ENCODE measurements around the gene WWC2. TPM values are rescaled to one million over a fixed set of nuclear protein-coding genes. Genes with fewer than 3 reads are reported as not detected.

Gene WWC2
- total RNA-seq, 4 donors from 2014 or later = 11.2 to 14.7 (median 12.4) TPM

DNA sequence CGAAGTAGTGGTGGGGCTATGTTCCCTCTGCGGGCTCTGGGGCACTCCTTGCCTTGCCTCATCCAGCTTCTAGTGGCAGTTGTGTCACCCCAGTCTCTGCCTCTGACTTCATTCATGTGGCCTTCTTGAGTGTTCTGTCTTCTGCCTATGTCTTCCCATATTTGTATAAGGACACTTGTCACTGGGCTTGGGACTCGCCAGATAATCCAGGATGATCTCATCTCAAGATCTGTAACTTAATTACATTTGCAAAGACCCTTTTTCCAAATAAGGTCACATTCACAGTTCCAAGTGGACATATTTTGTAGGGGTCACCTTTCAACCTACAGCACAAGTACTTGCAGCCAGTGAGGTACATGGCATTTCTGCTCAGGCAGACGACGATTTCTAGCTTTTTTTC is 253.5 kb downstream of the WWC2 start:
- H3K4me3 ChIP-seq (ENCODE audit: low read depth, poor library complexity, severe bottlenecking) = no peak overlapping the region
- 93 to 95% methylated on average over 5 of the region's 5 CpGs for WGBS, 2 donors
- TF ChIP-seq, protein P1, sequence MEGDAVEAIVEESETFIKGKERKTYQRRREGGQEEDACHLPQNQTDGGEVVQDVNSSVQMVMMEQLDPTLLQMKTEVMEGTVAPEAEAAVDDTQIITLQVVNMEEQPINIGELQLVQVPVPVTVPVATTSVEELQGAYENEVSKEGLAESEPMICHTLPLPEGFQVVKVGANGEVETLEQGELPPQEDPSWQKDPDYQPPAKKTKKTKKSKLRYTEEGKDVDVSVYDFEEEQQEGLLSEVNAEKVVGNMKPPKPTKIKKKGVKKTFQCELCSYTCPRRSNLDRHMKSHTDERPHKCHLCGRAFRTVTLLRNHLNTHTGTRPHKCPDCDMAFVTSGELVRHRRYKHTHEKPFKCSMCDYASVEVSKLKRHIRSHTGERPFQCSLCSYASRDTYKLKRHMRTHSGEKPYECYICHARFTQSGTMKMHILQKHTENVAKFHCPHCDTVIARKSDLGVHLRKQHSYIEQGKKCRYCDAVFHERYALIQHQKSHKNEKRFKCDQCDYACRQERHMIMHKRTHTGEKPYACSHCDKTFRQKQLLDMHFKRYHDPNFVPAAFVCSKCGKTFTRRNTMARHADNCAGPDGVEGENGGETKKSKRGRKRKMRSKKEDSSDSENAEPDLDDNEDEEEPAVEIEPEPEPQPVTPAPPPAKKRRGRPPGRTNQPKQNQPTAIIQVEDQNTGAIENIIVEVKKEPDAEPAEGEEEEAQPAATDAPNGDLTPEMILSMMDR (IDR thresholded peaks at IDR 0.05) = no peak
- no peak for TF ChIP-seq POLR2A (IDR thresholded peaks at IDR 0.05)
- intact Hi-C loops (cut with DNase I; ENCODE audit: low total_unique reads) = no loop called here
- peak in 1 of 2 donors; percentile 28 for DNase-seq (ENCODE audit: low spot score in 2 of 2)

DNA sequence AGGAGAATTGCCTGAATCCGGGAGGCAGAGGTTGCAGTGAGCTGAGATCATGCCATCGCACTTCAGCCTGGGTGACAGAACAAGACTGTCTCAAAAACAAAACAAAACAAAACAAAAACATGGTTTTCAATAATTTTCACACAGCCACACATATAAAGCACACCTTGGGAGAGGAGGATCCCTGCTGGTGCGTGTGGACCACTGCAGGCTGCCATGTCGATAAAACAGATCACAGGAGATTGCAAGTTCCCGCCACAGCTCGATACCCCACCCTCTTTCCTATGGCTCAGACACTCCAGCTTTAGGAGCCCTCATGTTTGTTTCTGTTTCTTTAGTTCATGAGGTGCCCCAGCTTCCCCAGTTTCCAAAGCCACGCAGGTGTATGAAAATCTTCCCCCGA is 254.5 kb downstream of the WWC2 start:
- TF ChIP-seq, protein P1 (IDR thresholded peaks at IDR 0.05) = no peak
- no peak for TF ChIP-seq POLR2A (IDR thresholded peaks at IDR 0.05)
- intact Hi-C loops (cut with DNase I; ENCODE audit: low total_unique reads) = no loop called here
- H3K4me3 ChIP-seq (ENCODE audit: low read depth, poor library complexity, severe bottlenecking) = no peak overlapping the region
- WGBS, 2 donors = 55 to 58% methylated on average over 8 of the region's 8 CpGs
- DNase-seq (ENCODE audit: low spot score in 2 of 2) = no peak

DNA sequence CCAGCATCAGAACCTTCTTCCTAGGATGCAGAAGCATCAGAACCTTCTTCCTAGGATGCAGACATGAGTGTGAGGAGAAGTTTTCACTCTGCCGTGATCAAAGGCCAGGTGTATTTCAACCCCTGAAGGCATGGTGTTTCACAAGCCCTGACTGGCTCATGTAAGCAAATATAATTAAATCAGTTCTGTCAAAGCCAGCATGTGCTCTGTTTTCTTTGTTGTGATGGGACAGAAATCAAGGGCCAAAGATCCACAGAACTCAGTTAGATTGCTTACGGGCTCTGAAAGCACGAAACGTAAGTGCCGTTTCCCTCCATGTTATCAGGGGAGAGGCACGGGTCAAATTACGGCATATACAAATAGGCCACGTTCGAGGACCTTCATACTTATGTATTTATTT is 255.2 kb downstream of the WWC2 start:
- intact Hi-C loops (cut with DNase I; ENCODE audit: low total_unique reads) = no loop called here
- no peak overlapping the region for H3K4me3 ChIP-seq (ENCODE audit: low read depth, poor library complexity, severe bottlenecking)
- DNase-seq (ENCODE audit: low spot score in 2 of 2) = no peak
- TF ChIP-seq, protein P1 (IDR thresholded peaks at IDR 0.05) = no peak
- no peak for TF ChIP-seq POLR2A (IDR thresholded peaks at IDR 0.05)
- 43 to 57% methylated on average over 9 of the region's 9 CpGs for WGBS, 2 donors

DNA sequence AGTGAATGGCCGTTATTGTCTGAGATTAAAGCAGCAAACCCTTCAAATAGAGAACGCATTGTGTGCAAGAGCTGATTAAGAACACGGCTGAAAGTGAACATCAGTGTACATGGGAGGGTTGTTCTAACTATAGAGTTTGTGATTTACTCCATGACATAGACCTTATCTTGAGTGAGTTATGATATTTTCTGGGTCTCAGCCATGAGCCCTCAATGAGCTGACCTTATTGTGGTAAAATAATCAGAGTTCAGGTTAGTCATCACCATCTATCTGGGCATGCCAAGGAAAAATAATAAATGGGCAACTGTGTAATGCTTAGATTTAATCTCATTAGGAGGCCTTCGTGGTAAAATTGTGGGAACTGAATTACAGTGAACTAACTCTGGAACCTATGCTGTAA is 256.3 kb downstream of the WWC2 start:
- WGBS, 2 donors = 40 to 42% methylated on average over 4 of the region's 4 CpGs
- no peak overlapping the region for H3K4me3 ChIP-seq (ENCODE audit: low read depth, poor library complexity, severe bottlenecking)
- TF ChIP-seq POLR2A (IDR thresholded peaks at IDR 0.05) = no peak
- intact Hi-C loops (cut with DNase I; ENCODE audit: low total_unique reads) = no loop called here
- no peak for DNase-seq (ENCODE audit: low spot score in 2 of 2)

DNA sequence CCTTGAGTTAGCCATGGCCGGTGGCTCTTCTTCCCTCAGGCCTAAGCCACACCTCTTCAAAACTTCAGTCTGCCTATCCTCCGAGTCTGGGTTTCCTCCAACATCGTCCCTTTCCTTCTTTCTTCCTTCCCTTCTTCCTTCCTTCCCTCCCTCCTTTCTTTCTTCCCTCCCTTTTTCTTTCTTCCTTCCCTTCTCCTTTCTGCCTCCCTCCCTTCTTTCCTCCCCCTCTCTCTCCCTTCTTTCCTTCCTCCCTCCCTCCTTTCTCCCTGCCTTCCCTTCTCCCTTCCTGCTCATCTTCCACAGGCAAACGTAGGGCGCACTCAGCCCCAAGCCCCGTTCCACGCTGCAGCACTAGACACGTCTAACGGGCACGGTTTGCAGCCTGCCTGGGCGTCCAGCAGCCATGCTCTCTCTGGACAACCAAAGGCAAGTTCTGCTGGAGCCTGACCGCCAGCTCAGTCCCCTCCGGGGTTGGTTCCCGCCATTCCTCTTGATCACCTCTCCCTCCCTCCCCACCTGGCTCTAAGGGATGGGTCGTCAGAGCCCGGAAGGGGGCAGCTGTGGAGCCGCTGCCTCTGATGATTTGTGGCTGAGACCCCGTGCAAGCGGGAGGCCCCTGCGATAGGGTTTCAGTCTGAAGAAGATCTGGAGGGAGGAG is 257.2 kb downstream of the WWC2 start:
- TF ChIP-seq POLR2A (IDR thresholded peaks at IDR 0.05) = no peak
- TF ChIP-seq, protein P1 (IDR thresholded peaks at IDR 0.05) = no peak
- WGBS, 2 donors = 76 to 81% methylated on average over 20 of the region's 20 CpGs
- no peak overlapping the region for H3K4me3 ChIP-seq (ENCODE audit: low read depth, poor library complexity, severe bottlenecking)
- intact Hi-C loops (cut with DNase I; ENCODE audit: low total_unique reads) = no loop called here
- DNase-seq (ENCODE audit: low spot score in 2 of 2) = peak in 1 of 2 donors; percentile 77

DNA sequence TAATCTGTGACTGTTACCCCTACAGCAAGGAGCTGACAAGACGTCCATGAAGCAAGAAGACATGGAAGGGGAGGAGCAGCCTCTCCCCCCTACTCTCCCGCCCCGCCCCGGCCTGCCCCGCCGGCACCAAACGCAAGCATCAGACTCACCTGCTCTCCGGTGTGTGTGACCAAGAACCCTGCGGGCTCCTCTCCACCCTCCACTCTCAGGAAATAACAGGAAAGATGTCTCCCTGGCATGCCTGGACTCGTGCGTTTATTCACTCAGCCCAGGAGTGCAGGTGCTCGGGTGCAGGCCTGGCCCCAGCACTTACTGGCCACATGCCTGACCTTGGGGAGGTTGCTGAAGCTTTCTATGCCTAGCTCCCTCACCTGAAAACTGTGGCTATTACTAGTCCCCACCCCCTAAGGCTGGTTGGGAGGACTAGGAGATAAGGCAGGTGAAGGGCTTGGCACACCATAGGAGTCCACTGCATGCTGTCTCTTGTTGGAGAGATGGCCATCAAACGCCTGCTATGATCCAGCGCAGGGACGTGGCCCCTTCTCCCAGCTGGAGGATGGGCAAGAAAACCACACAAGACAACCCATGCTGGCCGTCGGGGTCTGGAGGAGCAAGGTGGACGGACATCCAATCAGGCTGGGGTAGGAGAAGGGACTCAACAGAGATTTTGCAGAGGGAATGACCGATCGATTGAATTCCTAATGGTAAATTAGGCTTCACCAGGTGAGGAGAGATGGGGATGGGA is 258.0 kb downstream of the WWC2 start:
- peak; percentile 34 to 83 for DNase-seq (ENCODE audit: low spot score in 2 of 2)
- WGBS, 2 donors = 64 to 72% methylated on average over 20 of the region's 20 CpGs
- intact Hi-C loops (cut with DNase I; ENCODE audit: low total_unique reads) = no loop called here

More for the DNA sequence above, 258.0 kb downstream of the WWC2 start:
- H3K4me3 ChIP-seq (ENCODE audit: low read depth, poor library complexity, severe bottlenecking) = no peak overlapping the region
- no peak for TF ChIP-seq POLR2A (IDR thresholded peaks at IDR 0.05)
- TF ChIP-seq, protein P1 (IDR thresholded peaks at IDR 0.05) = no peak
